HG03060 (cell line): ENCODE results near the gene STK32C.
"Not testable (repeated sequence)": the region's sequence is repeated elsewhere in the genome, so short reads cannot be mapped to it uniquely, and the experiment has no call there.

ENCODE experiments used
- ATAC-seq: cut with Tn5 transposase; IDR thresholded peaks from one replicate; pipeline ENCODE4 v1.9.1; 2021; ENCODE audit warnings: low read depth, moderate number of reproducible peaks; ENCODE audit not compliant: unreplicated experiment

The STK32C gene

GRCh38 chr10:132303361-132304115, 4.2 kb downstream of the STK32C start:
- no peak for ATAC-seq

- no peak for ATAC-seq
Measured at GRCh38 chr10:132302421-132303310, 5.1 kb downstream of the STK32C start.

GRCh38 chr10:132301371-132302330, 6.1 kb downstream of the STK32C start:
- ATAC-seq: no peak

- no peak for ATAC-seq
Measured at GRCh38 chr10:132300582-132300981, 7.2 kb downstream of the STK32C start.

- no peak for ATAC-seq
Measured at GRCh38 chr10:132299371-132300336, 8.1 kb downstream of the STK32C start.

GRCh38 chr10:132298038-132298881, 9.5 kb downstream of the STK32C start:
- no peak for ATAC-seq

- no peak for ATAC-seq
Measured at GRCh38 chr10:132297526-132297925, 10.2 kb downstream of the STK32C start.

GRCh38 chr10:132296666-132297443, 10.9 kb downstream of the STK32C start:
- ATAC-seq: no peak

GRCh38 chr10:132295481-132295880, 12.3 kb downstream of the STK32C start:
- ATAC-seq: not testable (repeated sequence)

- ATAC-seq: no peak
Measured at GRCh38 chr10:132294561-132295318, 13.0 kb downstream of the STK32C start.

- no peak for ATAC-seq
Measured at GRCh38 chr10:132293813-132294520, 13.8 kb downstream of the STK32C start.

GRCh38 chr10:132293201-132293812, 14.4 kb downstream of the STK32C start:
- ATAC-seq: no peak

- ATAC-seq: no peak
Measured at GRCh38 chr10:132292287-132293200, 15.2 kb downstream of the STK32C start.

- ATAC-seq: no peak
Measured at GRCh38 chr10:132291826-132292225, 15.9 kb downstream of the STK32C start.

- ATAC-seq: no peak
Measured at GRCh38 chr10:132290631-132291030, 17.1 kb downstream of the STK32C start.
